Naive thymus-derived CD4-positive, alpha-beta T cell (primary cell): ENCODE measurements around the gene MORN1. TPM values are rescaled to one million over a fixed set of nuclear protein-coding genes. Genes with fewer than 3 reads are reported as not detected.
A peak's percentile ranks its signal among the peaks of the same experiment; 100 is the strongest.

Experiments
- ATAC-seq: fragments of 150-1000 bp; cut with Tn5 transposase; 2 replicates; pipeline ENCODE4 v1.10.0; 2021; ENCODE audit warnings: mild to moderate bottlenecking, moderate library complexity
- CTCF ChIA-PET: fragments of 350-600 bp; sonication (Branson Sonifier 250); formaldehyde crosslinking; loops from one replicate; lab custom pipeline; 2021; ENCODE audit warnings: antibody characterized with exemption; lab: Charles Lee
- POLR2A ChIA-PET: fragments of 350-600 bp; sonication (Branson Sonifier 250); formaldehyde crosslinking; loops from one replicate; lab custom pipeline; 2021; ENCODE audit warnings: antibody characterized with exemption, inconsistent platforms; lab: Charles Lee
- DNase-seq, 9 donors: peaks; one replicate each; pipeline versions ENCODE4 v3.0.0 to v3.0.0-alpha.2; 2020 to 2022; ENCODE audit warnings: mixed read lengths in 1 of 9
- H3K27ac ChIP-seq: one replicate; pipeline ENCODE4 v1.7.0; 2013; ENCODE audit warnings: mild to moderate bottlenecking, low read depth, low read length, moderate library complexity
- H3K27me3 ChIP-seq, 2 donors: one replicate each; pipeline ENCODE4 v1.7.0; 2013; ENCODE audit warnings: low read length in 2 of 2, mild to moderate bottlenecking in 2 of 2, moderate library complexity in 2 of 2; ENCODE audit not compliant: control insufficient read depth in 2 of 2, insufficient read depth in 2 of 2
- H3K36me3 ChIP-seq, 3 experiments: 1 replicate in 2 of 3; 2 replicates in 1 of 3; pipeline ENCODE4 v1.7.0; 2013; ENCODE audit warnings: low read length in 3 of 3, mild to moderate bottlenecking in 3 of 3, moderate library complexity in 1 of 3; ENCODE audit not compliant: insufficient read depth in 3 of 3, control insufficient read depth in 2 of 3
- H3K4me1 ChIP-seq, 2 donors: one replicate each; pipeline ENCODE4 v1.7.0; 2013; ENCODE audit warnings: low read length in 2 of 2, mild to moderate bottlenecking in 2 of 2, moderate library complexity in 1 of 2; ENCODE audit not compliant: control insufficient read depth in 2 of 2, insufficient read depth in 2 of 2
- H3K4me3 ChIP-seq: 2 replicates; pipeline ENCODE4 v1.7.0; 2013; ENCODE audit warnings: mild to moderate bottlenecking, low read length
- H3K9me3 ChIP-seq, 3 experiments: 1 replicate in 2 of 3; 2 replicates in 1 of 3; pipeline ENCODE4 v1.7.0; 2013; ENCODE audit warnings: low read length in 3 of 3; ENCODE audit not compliant: control insufficient read depth in 2 of 3
- H3K27ac Mint-ChIP-seq, 9 donors: one replicate each; pipeline ENCODE4 v1.8.0; 2020 to 2022; ENCODE audit warnings: mixed read lengths in 9 of 9, mild to moderate bottlenecking in 8 of 9, moderate library complexity in 5 of 9, inconsistent platforms in 2 of 9
- H3K27me3 Mint-ChIP-seq, 5 donors: one replicate each; pipeline ENCODE4 v1.8.0; 2021 to 2022; ENCODE audit warnings: mixed read lengths in 5 of 5, mild to moderate bottlenecking in 1 of 5
- H3K36me3 Mint-ChIP-seq, 5 donors: one replicate each; pipeline ENCODE4 v1.8.0; 2020 to 2022; ENCODE audit warnings: mixed read lengths in 5 of 5, mild to moderate bottlenecking in 3 of 5, inconsistent platforms in 1 of 5
- H3K4me1 Mint-ChIP-seq, 7 donors: one replicate each; pipeline ENCODE4 v1.8.0; 2020 to 2022; ENCODE audit warnings: mixed read lengths in 7 of 7, mild to moderate bottlenecking in 3 of 7, inconsistent platforms in 1 of 7
- H3K4me3 Mint-ChIP-seq, 10 donors: one replicate each; pipeline ENCODE4 v1.8.0; 2020 to 2022; ENCODE audit warnings: mild to moderate bottlenecking in 10 of 10, mixed read lengths in 10 of 10, moderate library complexity in 6 of 10, inconsistent platforms in 2 of 10
- H3K9me3 Mint-ChIP-seq, 11 donors: one replicate each; pipeline ENCODE4 v1.8.0; 2020 to 2022; ENCODE audit warnings: mixed read lengths in 11 of 11, mild to moderate bottlenecking in 4 of 11, inconsistent platforms in 1 of 11, moderate library complexity in 1 of 11
- intact Hi-C, 2 donors: fragments of 100-400 bp; cut with micrococcal nuclease; formaldehyde crosslinking; loops; one replicate each; pipeline ENCODE4 v1.15.1; 2023
- polyA plus RNA-seq, 2 donors: library from polyadenylated mRNA; unstranded; fragments of 300-500 nt; fragmentation: Illumina TruSeq; gene quantifications; one replicate each; pipeline ENCODE4 v1.2.3, GENCODE V29; 2021
- total RNA-seq, 6 experiments: library from RNA in 5 of 6; stranded (reverse) in 5 of 6; gene quantifications; 1 replicate in 5 of 6; 2 replicates in 1 of 6; pipeline ENCODE4 v1.2.3 and lab custom pipeline; 2021 to 2026

MORN1 gene
- total and polyA plus RNA-seq, 7 experiments from 2014 or later, result 5.0 to 16.4 (median 9.2) TPM

DNA sequence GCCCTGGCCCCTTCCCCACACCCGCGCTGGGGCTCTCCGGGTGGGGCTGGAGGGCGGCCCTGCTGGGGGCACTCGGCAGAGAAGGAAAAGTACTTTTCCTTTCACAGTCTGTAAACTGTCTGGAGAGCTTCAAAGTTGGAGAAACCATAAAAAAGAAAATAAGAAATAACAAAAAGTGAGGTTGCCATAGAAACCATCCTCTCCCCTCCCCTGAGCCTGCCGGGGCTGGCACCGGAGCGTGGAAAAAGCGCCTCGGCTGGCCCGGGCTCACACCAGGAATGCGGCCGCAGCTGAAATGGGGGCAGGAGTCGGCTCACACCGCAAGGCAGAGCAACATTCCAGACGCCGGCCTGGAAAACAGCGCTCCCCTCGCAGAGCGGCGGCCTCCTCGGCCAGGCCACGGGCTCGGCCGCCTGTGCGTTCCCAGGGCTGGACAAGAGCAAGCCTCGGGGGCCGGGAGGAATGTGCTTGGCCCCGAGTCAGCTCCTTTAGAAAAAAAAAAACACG, 69.2 kb downstream of the MORN1 start:
- H3K27me3 ChIP-seq, result no peaks in the 10 kb centered on the region
- no peaks in the 10 kb centered on the region for H3K36me3 ChIP-seq
- peaks cover 0 to 6% of the 10 kb centered on the region in 2 donors for H3K4me1 ChIP-seq
- H3K9me3 Mint-ChIP-seq, result peaks cover 0 to 2% (median 0%) of the 10 kb centered on the region in 11 donors
- no peak overlapping the region for H3K4me3 Mint-ChIP-seq
- H3K4me3 ChIP-seq, result no peak overlapping the region
- DNase-seq (no peak), ATAC-seq (peak; percentile 58)
- no peaks in the 10 kb centered on the region for H3K9me3 ChIP-seq
- H3K27ac ChIP-seq, result no peak overlapping the region
- peaks cover under 1 to 8% (median 4%) of the 10 kb centered on the region in 7 donors for H3K4me1 Mint-ChIP-seq
- peak overlapping the region in 1 of 9 donors; percentile 32 for H3K27ac Mint-ChIP-seq
- POLR2A ChIA-PET, result interaction anchor here (0.6 to 0.7 kb wide), 2 partner anchors 9 to 208 kb away, joined by 3 read pairs; no protein-coding TSS in a partner anchor
- intact Hi-C loops, result no loop called here
- CTCF ChIA-PET, result no interaction called here
- peaks cover 0 to 4% (median 0%) of the 10 kb centered on the region in 5 donors for H3K27me3 Mint-ChIP-seq
- H3K36me3 Mint-ChIP-seq, result peaks cover 0 to 4% (median 0%) of the 10 kb centered on the region in 5 donors

DNA sequence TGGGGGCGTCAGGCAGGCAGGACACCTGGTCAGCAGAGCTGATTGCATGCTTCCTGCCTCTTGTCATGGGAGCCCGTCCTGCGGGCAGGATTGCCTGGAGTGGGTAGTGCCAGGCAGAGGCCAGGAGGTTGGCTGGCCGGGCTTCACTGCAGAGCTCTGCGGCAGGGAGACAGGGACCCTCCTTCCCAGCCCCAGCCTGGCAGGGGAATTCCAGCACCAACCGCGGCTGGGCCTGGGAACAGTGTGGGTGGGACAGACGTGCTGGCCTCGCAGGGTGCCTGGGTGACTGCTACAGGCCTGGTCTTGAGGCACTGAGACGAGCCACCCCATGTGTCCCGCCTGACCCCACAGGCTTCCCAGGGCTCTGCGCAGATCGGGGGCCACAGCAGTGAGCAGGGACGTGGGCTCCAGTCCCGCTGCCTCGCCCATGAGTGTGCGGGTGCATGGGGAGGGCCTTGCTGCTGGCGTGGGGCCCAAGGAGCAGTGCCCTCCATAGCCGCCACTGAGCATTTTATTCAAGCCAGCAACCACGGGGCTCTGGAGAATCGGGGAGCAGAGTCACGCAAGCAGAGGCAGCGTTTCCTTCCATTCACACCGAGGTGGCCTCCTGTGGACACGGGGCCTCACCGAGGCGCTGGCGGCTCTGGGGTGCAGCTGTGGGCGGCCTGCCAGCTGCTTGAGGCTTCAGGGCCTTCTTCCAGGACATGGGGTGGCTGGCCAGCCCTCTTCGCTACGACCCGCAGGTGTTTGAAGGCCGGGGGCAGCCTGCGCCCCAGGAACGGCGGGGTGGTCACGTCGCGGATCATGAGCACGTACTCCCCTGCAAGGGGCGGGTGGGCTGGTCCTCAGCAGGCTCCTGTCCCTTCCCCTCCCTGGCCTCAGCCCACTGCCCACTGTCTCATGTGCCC, 70.3 kb downstream of the MORN1 start:
- intact Hi-C loops, result no loop called here
- Histone ChIP-seq H3K27ac (no peak overlapping the region), H3K27me3 (no peaks in the 10 kb centered on the region), H3K36me3 (no peaks in the 10 kb centered on the region), H3K4me1 (peaks cover 6 to 7% of the 10 kb centered on the region in 2 donors), H3K9me3 (no peaks in the 10 kb centered on the region), H3K4me3 (no peak overlapping the region)
- Mint-ChIP-seq H3K9me3 (no peaks in the 10 kb centered on the region), H3K27ac (peak overlapping the region in 1 of 9 donors; percentile 9), H3K4me1 (peaks cover 2 to 9% (median 4%) of the 10 kb centered on the region in 7 donors), H3K36me3 (peaks cover 0 to 2% (median 0%) of the 10 kb centered on the region in 5 donors), H3K4me3 (no peak overlapping the region), H3K27me3 (no peaks in the 10 kb centered on the region)
- ChIA-PET POLR2A (no interaction called here), CTCF (no interaction called here)
- DNase-seq, result no peak
- ATAC-seq, result no peak

DNA sequence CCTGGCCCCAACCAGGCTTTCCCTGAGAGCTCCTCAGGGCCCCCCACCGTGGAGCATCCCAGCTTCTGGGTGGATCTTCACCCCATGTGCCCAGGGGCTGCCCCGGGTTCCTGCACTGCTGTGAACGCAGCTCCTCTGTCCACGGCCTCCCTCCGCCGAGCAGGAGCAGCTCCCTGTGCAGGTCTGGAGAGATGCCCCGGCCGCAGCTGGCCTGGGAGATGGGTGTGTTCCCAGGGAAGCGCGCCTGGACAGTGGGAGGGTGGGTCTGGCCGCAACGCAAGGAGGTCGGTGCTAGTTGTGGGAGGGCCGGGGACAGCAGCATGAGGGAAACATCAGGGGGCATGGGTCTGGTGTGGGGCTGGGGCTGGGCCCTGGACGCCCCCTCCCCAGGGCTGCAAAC, 71.3 kb downstream of the MORN1 start:
- peaks cover 0 to under 1% (median 0%) of the 10 kb centered on the region in 5 donors for H3K36me3 Mint-ChIP-seq
- intact Hi-C loops, result no loop called here
- peaks cover 10 to 15% of the 10 kb centered on the region in 2 donors for H3K4me1 ChIP-seq
- POLR2A ChIA-PET, result interaction anchor here (0.5 kb wide), 1 partner anchor 8 kb away, joined by 3 read pairs; no protein-coding TSS in a partner anchor
- no peaks in the 10 kb centered on the region for H3K9me3 Mint-ChIP-seq
- ATAC-seq (no peak), DNase-seq (no peak)
- H3K36me3 ChIP-seq, result no peaks in the 10 kb centered on the region
- CTCF ChIA-PET, result no interaction called here
- no peaks in the 10 kb centered on the region for H3K27me3 ChIP-seq
- H3K9me3 ChIP-seq, result no peaks in the 10 kb centered on the region
- no peaks in the 10 kb centered on the region for H3K27me3 Mint-ChIP-seq
- H3K27ac Mint-ChIP-seq, result no peak overlapping the region
- no peak overlapping the region for H3K27ac ChIP-seq
- H3K4me3 ChIP-seq, result no peak overlapping the region
- no peak overlapping the region for H3K4me3 Mint-ChIP-seq
- H3K4me1 Mint-ChIP-seq, result peaks cover under 1 to 12% (median 4%) of the 10 kb centered on the region in 7 donors

DNA sequence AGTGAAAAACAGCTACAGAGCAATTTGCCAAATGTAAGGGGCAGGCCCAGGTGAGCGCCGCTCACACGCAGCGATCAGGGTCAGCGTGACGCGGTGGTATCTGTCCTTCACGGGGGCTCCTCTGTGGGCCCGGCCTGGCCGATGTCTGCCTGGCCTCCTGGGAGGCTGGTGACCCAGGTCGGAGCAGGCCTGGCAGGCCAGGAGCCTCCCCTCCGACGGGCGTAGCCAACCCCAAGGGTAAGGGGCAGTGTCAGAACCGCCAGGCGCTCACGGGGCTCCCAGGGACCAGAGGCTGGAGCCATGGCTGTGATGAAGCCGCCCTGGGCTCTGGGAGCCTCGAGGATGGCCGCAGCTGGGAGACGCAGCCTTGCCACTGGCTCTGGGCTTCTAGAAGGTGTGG, 72.1 kb downstream of the MORN1 start:
- DNase-seq, result no peak
- H3K36me3 ChIP-seq, result no peaks in the 10 kb centered on the region
- ATAC-seq, result no peak
- POLR2A ChIA-PET, result no interaction called here
- intact Hi-C loops, result loop anchor here in 1 of 2 donors (10.0 kb wide), 1 partner anchor 66 kb away; no protein-coding TSS in a partner anchor
- no peaks in the 10 kb centered on the region for H3K27me3 ChIP-seq
- no peaks in the 10 kb centered on the region for H3K9me3 Mint-ChIP-seq
- peaks cover 0 to 12% (median 4%) of the 10 kb centered on the region in 7 donors for H3K4me1 Mint-ChIP-seq
- no peaks in the 10 kb centered on the region for H3K36me3 Mint-ChIP-seq
- CTCF ChIA-PET, result no interaction called here
- H3K9me3 ChIP-seq, result no peaks in the 10 kb centered on the region
- no peak overlapping the region for H3K4me3 Mint-ChIP-seq
- H3K4me1 ChIP-seq, result peaks cover 12 to 17% of the 10 kb centered on the region in 2 donors
- no peak overlapping the region for H3K4me3 ChIP-seq
- H3K27ac ChIP-seq, result no peak overlapping the region
- H3K27me3 Mint-ChIP-seq, result no peaks in the 10 kb centered on the region
- peak overlapping the region in 1 of 9 donors; percentile 65 for H3K27ac Mint-ChIP-seq

DNA sequence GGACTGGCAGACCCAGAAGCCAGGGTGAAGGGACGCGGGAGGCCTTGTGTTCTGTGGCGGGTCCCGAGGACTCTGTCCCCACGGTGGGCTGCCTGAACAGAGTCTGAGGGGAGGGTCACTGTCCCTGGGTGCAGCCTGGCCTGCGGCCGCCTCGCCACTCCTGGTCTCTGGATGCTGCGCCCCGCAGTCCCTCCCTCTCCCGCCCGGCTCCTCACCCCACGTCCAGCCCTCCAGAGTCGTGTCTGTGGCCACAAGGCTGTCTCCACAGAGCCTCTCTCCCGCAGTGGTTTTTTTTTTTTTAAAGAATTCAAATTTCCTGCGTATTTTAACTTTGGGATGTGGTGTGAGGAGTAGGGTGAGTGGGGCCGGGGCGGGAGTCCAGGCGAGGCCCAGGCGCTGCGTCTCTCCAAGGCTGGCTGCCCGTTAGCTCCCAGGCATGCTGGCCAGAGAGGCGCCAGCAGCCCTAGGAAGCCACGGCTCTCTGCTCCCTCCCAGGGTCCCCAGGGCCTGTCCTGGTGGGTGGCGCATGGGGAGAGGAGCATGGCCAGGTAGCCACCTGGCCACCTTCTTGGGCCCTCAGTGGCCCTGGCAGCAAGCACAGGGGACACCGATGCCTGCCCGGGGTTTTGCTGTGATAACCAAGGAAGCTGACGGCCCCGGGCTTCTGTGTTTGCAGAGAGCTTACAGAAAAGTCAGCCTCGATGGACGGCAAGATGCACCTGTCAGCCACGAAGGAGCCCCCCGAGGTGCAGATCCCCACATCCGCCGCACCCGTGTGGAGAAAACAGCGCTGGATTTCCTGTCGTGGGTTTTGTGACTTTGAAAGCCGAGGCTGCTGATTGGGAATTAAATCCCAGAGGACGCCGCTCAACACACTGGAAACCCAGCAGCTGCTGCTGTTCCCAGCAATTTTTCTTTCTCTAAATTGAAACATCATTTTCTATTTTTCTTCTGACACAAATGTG, 72.8 kb downstream of the MORN1 start:
- intact Hi-C loops, result loop anchor here in 1 of 2 donors (10.0 kb wide), 1 partner anchor 66 kb away; no protein-coding TSS in a partner anchor
- Histone ChIP-seq H3K9me3 (no peaks in the 10 kb centered on the region), H3K27ac (no peak overlapping the region), H3K4me3 (no peak overlapping the region), H3K36me3 (no peaks in the 10 kb centered on the region), H3K27me3 (no peaks in the 10 kb centered on the region), H3K4me1 (peaks cover 19 to 24% of the 10 kb centered on the region in 2 donors)
- ChIA-PET CTCF (no interaction called here), POLR2A (no interaction called here)
- no peaks in the 10 kb centered on the region for H3K36me3 Mint-ChIP-seq
- H3K4me1 Mint-ChIP-seq, result peaks cover 0 to 15% (median 7%) of the 10 kb centered on the region in 7 donors
- no peak for DNase-seq
- no peaks in the 10 kb centered on the region for H3K27me3 Mint-ChIP-seq
- H3K4me3 Mint-ChIP-seq, result no peak overlapping the region
- ATAC-seq, result no peak
- H3K9me3 Mint-ChIP-seq, result no peaks in the 10 kb centered on the region
- H3K27ac Mint-ChIP-seq, result peak overlapping the region in 1 of 9 donors; percentile 65
